C4-2B (cell line): ENCODE results near the gene NPR2.

ENCODE experiments used
- H3K27ac ChIP-seq: fragments of 450-650 bp; 2 replicates; pipeline ENCODE4 v1.5.1; 2017
- ZFX ChIP-seq: fragments of 450-650 bp; IDR thresholded peaks from 2 replicates; pipeline ENCODE4 v1.6.1; 2017
- TF ChIP-seq, protein P1 (sequence below): fragments of 450-650 bp; conservative IDR thresholded peaks from 2 replicates; pipeline ENCODE4 v1.5.1; 2017; ENCODE audit warnings: mild to moderate bottlenecking

The NPR2 gene

DNA sequence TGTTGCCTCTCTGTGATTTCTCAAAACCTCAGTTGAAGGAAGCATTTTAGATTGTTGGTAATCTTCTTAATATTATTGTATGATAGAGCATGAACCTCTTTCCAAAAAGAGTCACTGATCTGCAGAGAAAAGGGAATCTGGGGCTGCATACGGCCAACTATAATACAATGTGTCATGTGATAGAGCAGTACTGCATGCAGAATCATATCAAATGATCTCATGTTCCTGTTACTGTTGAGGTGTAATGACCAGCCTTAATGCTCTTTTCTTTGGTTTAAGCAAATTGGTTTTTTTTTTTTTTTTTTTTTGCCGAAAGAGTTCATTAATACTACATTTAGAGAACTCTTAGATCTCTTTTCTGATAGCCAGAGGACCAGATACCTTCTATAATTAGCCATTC, 24.4 kb upstream of the NPR2 start:
- TF ChIP-seq ZFX = no peak
- TF ChIP-seq, protein P1, sequence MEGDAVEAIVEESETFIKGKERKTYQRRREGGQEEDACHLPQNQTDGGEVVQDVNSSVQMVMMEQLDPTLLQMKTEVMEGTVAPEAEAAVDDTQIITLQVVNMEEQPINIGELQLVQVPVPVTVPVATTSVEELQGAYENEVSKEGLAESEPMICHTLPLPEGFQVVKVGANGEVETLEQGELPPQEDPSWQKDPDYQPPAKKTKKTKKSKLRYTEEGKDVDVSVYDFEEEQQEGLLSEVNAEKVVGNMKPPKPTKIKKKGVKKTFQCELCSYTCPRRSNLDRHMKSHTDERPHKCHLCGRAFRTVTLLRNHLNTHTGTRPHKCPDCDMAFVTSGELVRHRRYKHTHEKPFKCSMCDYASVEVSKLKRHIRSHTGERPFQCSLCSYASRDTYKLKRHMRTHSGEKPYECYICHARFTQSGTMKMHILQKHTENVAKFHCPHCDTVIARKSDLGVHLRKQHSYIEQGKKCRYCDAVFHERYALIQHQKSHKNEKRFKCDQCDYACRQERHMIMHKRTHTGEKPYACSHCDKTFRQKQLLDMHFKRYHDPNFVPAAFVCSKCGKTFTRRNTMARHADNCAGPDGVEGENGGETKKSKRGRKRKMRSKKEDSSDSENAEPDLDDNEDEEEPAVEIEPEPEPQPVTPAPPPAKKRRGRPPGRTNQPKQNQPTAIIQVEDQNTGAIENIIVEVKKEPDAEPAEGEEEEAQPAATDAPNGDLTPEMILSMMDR = no peak
- no peak overlapping the region for H3K27ac ChIP-seq

DNA sequence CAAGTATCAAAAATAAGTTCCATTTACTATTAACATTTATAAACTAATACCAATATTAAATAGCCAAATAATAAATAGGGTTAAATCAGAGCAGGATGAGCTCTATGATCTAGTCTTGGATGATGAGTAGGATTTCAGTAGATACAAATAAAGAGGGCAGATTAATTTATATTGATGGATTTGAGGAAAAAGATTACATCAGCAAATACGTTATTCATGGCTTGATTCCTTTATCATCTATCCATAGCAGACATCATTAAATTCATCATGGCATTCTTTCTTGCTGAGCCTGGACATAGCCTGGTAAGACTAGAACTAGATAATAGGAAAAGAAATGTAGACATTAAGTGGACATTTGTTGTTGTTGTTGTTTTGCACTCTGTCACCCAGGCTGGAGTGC, 23.9 kb upstream of the NPR2 start:
- TF ChIP-seq, protein P1 = no peak
- TF ChIP-seq ZFX = no peak
- no peak overlapping the region for H3K27ac ChIP-seq

DNA sequence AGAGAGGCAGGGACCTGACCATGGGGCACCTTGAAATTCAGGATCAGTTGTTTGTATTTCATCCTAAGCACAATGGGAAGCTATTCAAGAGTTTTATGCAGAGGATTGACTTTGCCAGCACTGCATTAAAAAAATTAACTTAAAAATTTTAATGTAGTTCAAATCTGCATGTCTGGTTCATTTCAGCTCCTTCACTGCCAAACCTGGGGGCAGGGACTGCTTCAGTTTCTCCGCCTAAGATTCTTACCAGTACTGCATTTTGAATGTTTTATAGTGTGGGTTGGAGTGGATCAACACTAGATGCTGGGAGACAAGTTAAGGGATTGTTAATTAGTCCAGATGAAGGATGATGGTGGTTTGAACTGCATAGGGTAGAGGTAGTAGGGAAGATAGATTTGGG, 21.6 kb upstream of the NPR2 start:
- peak overlapping the region; percentile 72; the same call in 1 of the 2 replicates for H3K27ac ChIP-seq
- TF ChIP-seq ZFX = no peak
- TF ChIP-seq, protein P1 = no peak

DNA sequence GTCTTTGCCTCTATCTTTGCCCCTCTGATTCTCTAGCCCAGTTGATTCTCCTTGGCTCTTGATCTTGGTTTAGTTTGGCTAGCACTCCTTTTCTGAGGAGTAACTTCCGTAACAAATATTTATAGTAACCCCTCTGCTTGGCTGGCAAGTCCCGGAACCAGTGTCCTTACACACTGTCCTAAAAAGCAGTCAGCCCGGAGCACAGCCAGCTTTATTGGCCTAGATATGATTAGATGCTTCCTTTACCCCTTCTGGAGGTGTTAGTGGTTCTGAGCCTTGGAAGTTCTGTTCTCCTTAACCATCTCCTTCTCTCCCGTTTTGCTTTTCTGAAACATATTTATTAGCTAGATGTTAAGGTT, 20.3 kb upstream of the NPR2 start:
- peak overlapping the region; percentile 72; the same call in 1 of the 2 replicates for H3K27ac ChIP-seq
- TF ChIP-seq ZFX = no peak
- TF ChIP-seq, protein P1 = no peak

DNA sequence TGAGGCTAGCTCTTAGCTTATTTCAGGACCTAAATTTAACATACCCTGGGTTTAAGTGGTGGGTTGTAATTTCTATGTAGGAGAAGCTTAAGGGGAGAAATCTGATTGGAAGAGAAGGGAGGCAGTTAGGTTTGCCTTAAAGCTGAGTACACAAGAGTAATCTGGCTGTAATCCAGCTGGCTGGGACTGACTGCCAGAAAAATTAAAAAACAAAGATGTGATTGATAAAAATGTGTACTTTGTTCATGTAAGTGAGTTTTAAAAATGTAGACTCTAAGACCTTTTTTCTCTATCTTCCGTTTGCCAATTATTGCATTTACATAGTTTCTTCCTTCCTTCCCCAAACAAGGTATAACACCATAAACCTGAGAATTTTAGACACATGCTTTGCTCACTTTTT, 19.9 kb upstream of the NPR2 start:
- TF ChIP-seq, protein P1 = no peak
- no peak for TF ChIP-seq ZFX
- H3K27ac ChIP-seq = peak overlapping the region; percentile 72; the same call in 1 of the 2 replicates

DNA sequence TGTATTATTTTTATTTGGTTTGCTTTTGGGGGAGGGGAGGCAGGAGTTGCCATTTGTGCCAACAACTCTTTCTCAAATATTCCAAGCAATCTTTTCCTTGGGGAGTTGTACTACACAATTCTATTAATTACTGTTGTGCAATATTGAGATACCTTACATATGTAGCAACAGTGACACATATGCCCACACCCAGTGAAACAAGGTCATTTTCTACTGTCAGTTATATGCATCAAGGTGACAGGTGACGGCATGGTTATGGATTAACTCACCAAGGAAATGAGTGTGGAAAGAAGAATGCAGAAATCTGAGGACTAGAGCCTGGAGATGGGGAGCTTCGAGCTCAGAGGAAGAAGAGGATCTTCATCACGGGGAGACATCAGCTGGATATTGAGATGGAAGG, 19.4 kb upstream of the NPR2 start:
- H3K27ac ChIP-seq = peak overlapping the region; percentile 57
- TF ChIP-seq ZFX = no peak
- TF ChIP-seq, protein P1 = no peak

DNA sequence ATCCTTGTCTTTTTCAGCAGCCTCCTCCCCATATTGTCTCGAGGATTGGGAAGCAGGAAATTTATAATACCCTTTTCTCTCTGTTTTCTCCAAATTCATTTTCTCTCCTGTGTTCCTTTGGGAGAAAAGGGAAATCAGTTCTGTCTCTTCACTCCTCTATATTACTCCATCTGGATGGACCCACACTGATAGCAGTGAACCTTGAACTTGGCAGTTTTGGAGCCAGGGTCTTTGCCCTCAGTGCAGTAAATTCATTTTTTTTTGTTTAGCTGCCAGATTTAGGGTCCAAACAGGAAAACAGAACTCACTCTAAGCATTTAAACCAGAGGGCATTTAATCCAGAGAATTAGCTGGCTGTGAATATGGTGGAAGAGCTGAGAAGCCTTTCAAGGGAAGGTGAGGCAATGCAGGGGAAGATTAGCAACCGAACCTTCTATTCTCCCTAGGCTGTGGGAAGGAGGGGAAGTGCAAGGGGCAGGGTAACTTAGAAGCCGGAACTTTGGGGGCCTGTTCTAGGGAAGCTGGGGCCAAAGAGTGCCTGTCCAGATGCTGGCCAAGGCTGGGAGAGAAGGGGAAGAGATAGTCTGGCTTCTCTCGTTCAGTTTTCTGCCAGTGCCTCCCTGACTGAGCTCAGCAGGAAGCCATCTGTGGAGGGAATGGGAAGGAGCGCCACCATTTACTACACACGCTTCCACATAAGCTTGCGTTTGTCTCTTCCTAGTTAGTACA, 16.3 kb upstream of the NPR2 start:
- H3K27ac ChIP-seq = no peak overlapping the region
- TF ChIP-seq ZFX = no peak
- TF ChIP-seq, protein P1 = no peak
